SK-MEL-5 (cell line): ENCODE data around the gene C1QL4. TPM values are rescaled to one million over a fixed set of nuclear protein-coding genes. Genes with fewer than 3 reads are reported as not detected.

Experiments used
- DNase-seq: peaks from one replicate; pipeline ENCODE4 v3.0.0-alpha.2; 2016; ENCODE audit warnings: low read depth, low spot score
- in situ Hi-C: cut with HindIII; loops from 2 replicates; pipeline ENCODE4 v1.10.0; 2016; ENCODE audit warnings: low sequenced_read_pairs, high pct_unique_total_duplicates, low pct_unique_long_range_greater_than_20kb
- total RNA-seq: library from RNA; depleted of rRNA; stranded (reverse); fragments of >200 nt; shearing (Covaris generic); gene quantifications from 2 replicates; pipeline ENCODE4 v1.2.3, GENCODE V29; 2014

C1QL4 gene
- total RNA-seq, 1 experiment from 2014 or later, result 3.5 TPM

- in situ Hi-C loops, result no loop called here
- peak; percentile 66 for DNase-seq
These were observed 20.2 kb upstream of the C1QL4 start for GRCh38 chr12:49357103-49357678.

GRCh38 chr12:49355913-49356312 is 18.9 kb upstream of the C1QL4 start:
- in situ Hi-C loops, result no loop called here

GRCh38 chr12:49352351-49352750 is 15.4 kb upstream of the C1QL4 start:
- DNase-seq, result no peak
- in situ Hi-C loops, result no loop called here

More at GRCh38 chr12:49355913-49356312, 18.9 kb upstream of the C1QL4 start:
- no peak for DNase-seq

GRCh38 chr12:49349266-49349665 is 12.3 kb upstream of the C1QL4 start:
- in situ Hi-C loops, result no loop called here
- DNase-seq, result no peak

GRCh38 chr12:49348781-49349180 is 11.8 kb upstream of the C1QL4 start:
- DNase-seq, result no peak
- in situ Hi-C loops, result no loop called here

- in situ Hi-C loops, result no loop called here
- peak; percentile 87 for DNase-seq
These were observed 10.6 kb upstream of the C1QL4 start for GRCh38 chr12:49347311-49348193.

GRCh38 chr12:49346659-49347310 is 9.8 kb upstream of the C1QL4 start, which contains the start of gene DNAJC22:
TSS of gene DNAJC22 (plus strand) at chr12:49346888. CDS start at chr12:49348873, 1,985 bp downstream.
- no peak for DNase-seq
- in situ Hi-C loops, result no loop called here

GRCh38 chr12:49345825-49346658 is 9.1 kb upstream of the C1QL4 start:
- in situ Hi-C loops, result no loop called here
- no peak for DNase-seq

GRCh38 chr12:49345051-49345824 is 8.2 kb upstream of the C1QL4 start:
- DNase-seq, result no peak
- in situ Hi-C loops, result no loop called here

- in situ Hi-C loops, result no loop called here
- no peak for DNase-seq
These were observed 7.6 kb upstream of the C1QL4 start for GRCh38 chr12:49344486-49345050.

GRCh38 chr12:49342914-49343731 is 6.1 kb upstream of the C1QL4 start:
- in situ Hi-C loops, result no loop called here
- no peak for DNase-seq

GRCh38 chr12:49342066-49342913 is 5.3 kb upstream of the C1QL4 start:
- in situ Hi-C loops, result no loop called here
- DNase-seq, result peak; percentile 60

GRCh38 chr12:49341777-49342065 is 4.7 kb upstream of the C1QL4 start:
- no peak for DNase-seq
- in situ Hi-C loops, result no loop called here

GRCh38 chr12:49340971-49341776 is 4.2 kb upstream of the C1QL4 start:
- DNase-seq, result no peak
- in situ Hi-C loops, result no loop called here
